Heart right ventricle (tissue), 16 donors: ENCODE measurements around the gene PCDHGA1. TPM values are rescaled to one million over a fixed set of nuclear protein-coding genes. Genes with fewer than 3 reads are reported as not detected.

Experiments
- ATAC-seq, 8 donors: fragments of 200-7000 bp; cut with Tn5 transposase; one replicate each; pipeline ENCODE4 v1.9.1; 2020; ENCODE audit warnings: mild to moderate bottlenecking in 8 of 8, moderate library complexity in 8 of 8, moderate number of reproducible peaks in 1 of 8
- DNase-seq, 2 donors: peaks; one replicate each; pipeline ENCODE4 v3.0.0-alpha.2; 2020
- H3K27ac ChIP-seq, 10 donors: fragments of 200-600 bp; sonication (generic) in 2 of 10; one replicate each; pipeline versions ENCODE4 v1.5.0 to v1.8.0; 2020 to 2022; ENCODE audit warnings: mild to moderate bottlenecking in 3 of 10
- H3K27me3 ChIP-seq, 7 donors: fragments of 200-600 bp; one replicate each; pipeline ENCODE4 v1.8.0; 2021 to 2022; ENCODE audit warnings: mild to moderate bottlenecking in 2 of 7
- H3K36me3 ChIP-seq, 9 donors: fragments of 200-600 bp; sonication (generic) in 1 of 9; one replicate each; pipeline versions ENCODE4 v1.5.0 to v1.8.0; 2020 to 2022; ENCODE audit warnings: mild to moderate bottlenecking in 2 of 9
- H3K4me1 ChIP-seq, 9 donors: fragments of 200-600 bp; sonication (generic) in 1 of 9; one replicate each; pipeline versions ENCODE4 v1.5.0 to v1.8.0; 2020 to 2022; ENCODE audit warnings: mild to moderate bottlenecking in 4 of 9
- H3K4me3 ChIP-seq, 10 donors: fragments of 200-600 bp; sonication (generic) in 2 of 10; one replicate each; pipeline versions ENCODE4 v1.5.0 to v1.8.0; 2020 to 2022; ENCODE audit warnings: mild to moderate bottlenecking in 7 of 10, moderate library complexity in 2 of 10
- H3K9me3 ChIP-seq, 11 donors: fragments of 200-600 bp in 10 of 11; sonication (generic) in 2 of 11; one replicate each; pipeline versions ENCODE4 v1.5.0 to v1.8.0; 2013 to 2022; ENCODE audit warnings: mild to moderate bottlenecking in 2 of 11, control low read depth in 1 of 11, moderate library complexity in 1 of 11
- CTCF ChIP-seq, 9 donors: fragments of 200-600 bp; sonication (generic) in 2 of 9; IDR thresholded peaks; one replicate each; pipeline versions ENCODE4 v1.5.0 to v1.8.0; 2021 to 2022; ENCODE audit warnings: antibody characterized with exemption in 9 of 9, mild to moderate bottlenecking in 5 of 9, moderate library complexity in 1 of 9
- WGBS, 2 donors: extraction: QIAGEN DNeasy Blood & Tissue Kit; methylation state at CpG; one replicate each; pipeline ENCODE4 v1.1.7; 2013; ENCODE audit warnings: inconsistent platforms in 1 of 2; 5-methylcytosine and 5-hydroxymethylcytosine counted together
- intact Hi-C, 10 donors: fragments of 100-400 bp; cut with DNase I; formaldehyde crosslinking; loops; one replicate each; pipeline versions ENCODE4 v1.11.1 to v1.14.2; 2022
- polyA plus RNA-seq, 2 donors: library from polyadenylated mRNA; stranded (reverse); fragments of 200-250 nt; gene quantifications; one replicate each; pipeline ENCODE4 v1.2.3, GENCODE V29; 2013
- total RNA-seq, 10 donors: library from RNA; stranded (reverse); fragmentation: NEBNext Ultra II Directional in 3 of 10; extraction: Animal tissue kit (Norgen Biotek cat#: 25700) in 3 of 10; gene quantifications; one replicate each; pipeline versions ENCODE4 v1.2.1 to v1.2.4, GENCODE V29; 2021 to 2023
- donor health status: Arrhythmogenic right ventricular cardiomyopathy.
- donor health status: ischemic (EF 13 %, LVEDD 7.1; RV severe dilation, severe dysfunction).
- donor health status: healthy with polysubstance abuse.
- donor health status: DM: no; HTN: yes; CAD: no.
- donor health status: DM: no; HTN: no; CAD: no.
- donor health status: ischemic (EF 25% LVEDD 6.9; RV normal size, moderate dysfunction).
- donor health status: ischemic (EF 25% LVEDD 5.7; RV mildly dilated, moderate dysfunction).
- donor health status: healthy.
- donor health status: DM: yes; HTN: yes; CAD: no.
- donor health status: Ischemic cardiomyopathy.
- donor health status: ischemic (EF 35%, LVEDD 5.7; RV mildly dilated, moderate dysfunction).
- donor health status: nonischemic (EF 11% LVEDD 7.7; RV severe dilation, severe dysfunction).
- donor health status: DM: yes; HTN: yes; CAD: no.
- donor health status: PGD.
- donor health status: ischemic (EF 29% LVEDD 5.4; RV normal size, mild dysfunction).
- donor health status: nonischemic (EF 23%, LVEDD 6.1; RV moderate dilation, normal function).

PCDHGA1 gene
- total and polyA plus RNA-seq, 12 donors, result 0.57 to 5.0 (median 2.6) TPM

- Histone ChIP-seq H3K9me3 (peaks cover 0 to 94% (median 40%) of the 10 kb centered on the region in 11 donors), H3K27ac (no peak overlapping the region), H3K27me3 (no peaks in the 10 kb centered on the region), H3K4me1 (peaks cover 0 to 16% (median 0%) of the 10 kb centered on the region in 9 donors), H3K4me3 (no peak overlapping the region), H3K36me3 (peaks cover 0 to 33% (median 0%) of the 10 kb centered on the region in 9 donors)
- no peak for DNase-seq
- 60 to 66% methylated on average over 10 of the region's 10 CpGs for whole genome bisulfite sequencing, 2 donors
- intact Hi-C loops, result loop anchor here in 1 of 10 donors (5.0 kb wide), 1 partner anchor 38 kb away; the partner anchor contains the start of gene PCDHGC3
- peak in 3 of 8 donors; percentile 26 to 70 (median 68) for ATAC-seq
- TF ChIP-seq CTCF (IDR thresholded peaks at IDR 0.05), result no peak
Measured at GRCh38 chr5:141439411-141440141, 109.3 kb downstream of the PCDHGA1 start.

GRCh38 chr5:141440341-141440740, 110.0 kb downstream of the PCDHGA1 start:
- TF ChIP-seq CTCF (IDR thresholded peaks at IDR 0.05), result no peak
- intact Hi-C loops, result loop anchor here in 1 of 10 donors (5.0 kb wide), 1 partner anchor 37 kb away; the partner anchor contains the start of gene PCDHGC3
- DNase-seq (no peak), ATAC-seq (no peak)
- Histone ChIP-seq H3K27me3 (no peaks in the 10 kb centered on the region), H3K4me1 (peaks cover 0 to 16% (median 0%) of the 10 kb centered on the region in 9 donors), H3K27ac (no peak overlapping the region), H3K9me3 (peaks cover 0 to 94% (median 45%) of the 10 kb centered on the region in 11 donors), H3K36me3 (peaks cover 0 to 40% (median 0%) of the 10 kb centered on the region in 9 donors), H3K4me3 (no peak overlapping the region)
- WGBS, 2 donors, result 97% methylated on average over 9 of the region's 9 CpGs

- DNase-seq, result no peak
- WGBS, 2 donors, result 51 to 53% methylated on average over 50 of the region's 50 CpGs
- Histone ChIP-seq H3K9me3 (peaks cover 0 to 88% (median 38%) of the 10 kb centered on the region in 11 donors), H3K27ac (peak overlapping the region in 1 of 10 donors; percentile 5), H3K4me1 (peaks cover 0 to 16% (median 0%) of the 10 kb centered on the region in 9 donors), H3K27me3 (no peaks in the 10 kb centered on the region), H3K36me3 (peaks cover 0 to 32% (median 0%) of the 10 kb centered on the region in 9 donors), H3K4me3 (no peak overlapping the region)
- peak in 1 of 9 donors; percentile 5 for TF ChIP-seq CTCF (IDR thresholded peaks at IDR 0.05)
- ATAC-seq, result peak; percentile 60 to 92 (median 82)
- intact Hi-C loops, result loop anchor here in 1 of 10 donors (5.0 kb wide), 1 partner anchor 36 kb away; the partner anchor contains the start of gene PCDHGC3
Measured at GRCh38 chr5:141441571-141442170, 111.4 kb downstream of the PCDHGA1 start.

- Histone ChIP-seq H3K4me1 (peaks cover 0 to 3% (median 0%) of the 10 kb centered on the region in 9 donors), H3K27me3 (no peaks in the 10 kb centered on the region), H3K27ac (no peak overlapping the region), H3K4me3 (no peak overlapping the region), H3K36me3 (peaks cover 0 to 26% (median 0%) of the 10 kb centered on the region in 9 donors), H3K9me3 (peaks cover 0 to 15% (median 0%) of the 10 kb centered on the region in 11 donors)
- 97 to 99% methylated on average over 3 of the region's 3 CpGs for WGBS, 2 donors
- ATAC-seq (no peak), DNase-seq (no peak)
- intact Hi-C loops, result no loop called here
- no peak for TF ChIP-seq CTCF (IDR thresholded peaks at IDR 0.05)
Measured at GRCh38 chr5:141465351-141465750, 135.0 kb downstream of the PCDHGA1 start.
